Ovary (tissue), 3 donors: ENCODE results near the gene PRAMEF8.
"Not testable (repeated sequence)": the region's sequence is repeated elsewhere in the genome, so short reads cannot be mapped to it uniquely, and the experiment has no call there.

Source experiments
- POLR2A ChIP-seq: fragments of 450-650 bp; IDR thresholded peaks from one replicate; pipeline ENCODE4 v1.6.1; 2017; ENCODE audit warnings: antibody characterized with exemption, mild to moderate bottlenecking, moderate library complexity
- TF ChIP-seq, protein P1 (sequence below), 3 donors: fragments of 450-650 bp in 2 of 3; fragments of 200-600 bp in 1 of 3; IDR thresholded peaks; one replicate each; pipeline versions ENCODE4 v1.5.1 to v1.8.0; 2016 to 2022; ENCODE audit warnings: antibody characterized with exemption in 3 of 3, mild to moderate bottlenecking in 1 of 3
- donor health status: DM: no; HTN: no; CAD: no.

DNA sequence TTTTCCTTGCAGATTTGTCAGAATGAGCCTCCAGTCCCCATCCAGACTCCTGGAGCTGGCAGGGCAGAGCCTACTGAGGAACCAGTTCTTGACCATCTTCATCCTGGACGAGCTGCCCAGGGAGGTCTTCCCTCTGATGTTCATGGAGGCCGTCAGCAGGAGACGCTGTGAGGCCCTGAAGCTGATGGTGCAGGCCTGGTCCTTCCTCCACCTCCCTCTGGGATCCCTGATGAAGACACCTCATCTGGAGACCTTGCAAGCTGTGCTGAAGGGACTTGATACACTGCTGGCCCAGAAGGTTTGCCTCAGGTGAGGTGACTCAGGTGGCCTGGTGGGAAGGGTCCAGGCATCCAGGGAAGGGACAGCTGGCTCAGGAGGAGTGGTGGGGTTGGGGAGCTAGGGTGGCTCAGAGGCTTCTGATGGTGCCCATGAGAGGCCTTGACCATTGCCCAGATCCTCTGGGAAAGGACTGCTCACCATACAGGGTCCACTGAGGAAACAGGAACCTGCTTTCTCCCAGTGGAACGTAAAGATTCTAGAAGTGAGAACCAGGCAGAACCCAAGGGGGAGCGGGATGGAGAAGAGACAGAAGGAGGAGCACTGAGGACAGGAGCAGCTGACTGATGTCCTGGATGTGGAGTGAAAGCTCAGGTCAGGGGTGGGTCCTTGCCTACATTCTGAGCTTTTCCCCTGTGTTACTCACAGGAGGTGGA is 38.9 kb downstream of the PRAMEF8 start:
- TF ChIP-seq, protein P1, sequence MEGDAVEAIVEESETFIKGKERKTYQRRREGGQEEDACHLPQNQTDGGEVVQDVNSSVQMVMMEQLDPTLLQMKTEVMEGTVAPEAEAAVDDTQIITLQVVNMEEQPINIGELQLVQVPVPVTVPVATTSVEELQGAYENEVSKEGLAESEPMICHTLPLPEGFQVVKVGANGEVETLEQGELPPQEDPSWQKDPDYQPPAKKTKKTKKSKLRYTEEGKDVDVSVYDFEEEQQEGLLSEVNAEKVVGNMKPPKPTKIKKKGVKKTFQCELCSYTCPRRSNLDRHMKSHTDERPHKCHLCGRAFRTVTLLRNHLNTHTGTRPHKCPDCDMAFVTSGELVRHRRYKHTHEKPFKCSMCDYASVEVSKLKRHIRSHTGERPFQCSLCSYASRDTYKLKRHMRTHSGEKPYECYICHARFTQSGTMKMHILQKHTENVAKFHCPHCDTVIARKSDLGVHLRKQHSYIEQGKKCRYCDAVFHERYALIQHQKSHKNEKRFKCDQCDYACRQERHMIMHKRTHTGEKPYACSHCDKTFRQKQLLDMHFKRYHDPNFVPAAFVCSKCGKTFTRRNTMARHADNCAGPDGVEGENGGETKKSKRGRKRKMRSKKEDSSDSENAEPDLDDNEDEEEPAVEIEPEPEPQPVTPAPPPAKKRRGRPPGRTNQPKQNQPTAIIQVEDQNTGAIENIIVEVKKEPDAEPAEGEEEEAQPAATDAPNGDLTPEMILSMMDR (IDR thresholded peaks at IDR 0.05): not testable (repeated sequence)
- not testable (repeated sequence) for TF ChIP-seq POLR2A
